HepG2 (cell line): ENCODE measurements around the gene AKAP8. TPM values are rescaled to one million over a fixed set of nuclear protein-coding genes. Genes with fewer than 3 reads are reported as not detected.
A peak's percentile ranks its signal among the peaks of the same experiment; 100 is the strongest.

Experiments used
- ATAC-seq: fragments of 200-7000 bp; cut with Tn5 transposase; 3 replicates; pipeline ENCODE4 v1.9.1; 2020; ENCODE audit warnings: mild to moderate bottlenecking, moderate library complexity
- BruUV-seq: library from RNA; stranded (reverse); fragments of 400-500 nt; replicated peaks from 2 replicates; lab custom pipeline; 2021; lab: Mats Ljungman, UMichigan
- CTCF ChIA-PET: fragments of 300-600 bp; formaldehyde crosslinking; extraction: SDS; loops from one replicate; lab custom pipeline; 2021; ENCODE audit warnings: low total read pairs, inconsistent platforms, low intra/inter-chr PET ratio; lab: Yijun Ruan, JAX
- POLR2A ChIA-PET: fragments of 350-600 bp; sonication (Branson Sonifier 250); formaldehyde crosslinking; loops from one replicate; lab custom pipeline; 2020; ENCODE audit warnings: antibody characterized with exemption, inconsistent platforms; lab: Yijun Ruan, JAX
- DNase-seq: peaks from one replicate; pipeline ENCODE4 v3.0.0-alpha.2; 2015; ENCODE audit warnings: low spot score
- FAIRE-seq: peaks from 3 replicates; lab custom pipeline; 2011; peaks lifted over from hg19 to GRCh38; lab: Jason Lieb, UNC
- H2AFZ ChIP-seq: one replicate; pipeline ENCODE4 v1.6.1; 2011; ENCODE audit warnings: low read length, inconsistent platforms
- H3K27ac ChIP-seq: fragments of 300-600 bp; 3 replicates; pipeline ENCODE4 v1.8.0; 2011; ENCODE audit warnings: mixed run types, mild to moderate bottlenecking, mixed read lengths, low read length, inconsistent platforms; ENCODE audit not compliant: insufficient read depth; ENCODE audit errors: extremely low read length
- H3K27me3 ChIP-seq, 2 experiments: fragments of 200-600 bp in 1 of 2; 2 replicates in 1 of 2; 3 replicates in 1 of 2; pipeline versions ENCODE4 v1.6.0 to v1.8.0; 2011; ENCODE audit warnings: low read length in 2 of 2, mild to moderate bottlenecking in 2 of 2, moderate library complexity in 2 of 2, inconsistent platforms in 1 of 2; ENCODE audit not compliant: insufficient read depth in 2 of 2, control insufficient read depth in 1 of 2
- H3K36me3 ChIP-seq, 2 experiments: fragments of 200-600 bp in 1 of 2; replicated peaks in 1 of 2; 2 replicates in 1 of 2; 3 replicates in 1 of 2; pipeline versions ENCODE4 v1.5.1 to v1.8.0; 2011; ENCODE audit warnings: low read length in 2 of 2, inconsistent platforms in 1 of 2; ENCODE audit not compliant: insufficient read depth in 2 of 2, control insufficient read depth in 1 of 2
- H3K4me1 ChIP-seq: 2 replicates; pipeline ENCODE4 v1.5.1; 2012; ENCODE audit warnings: low read length, inconsistent platforms; ENCODE audit not compliant: insufficient read depth
- H3K4me2 ChIP-seq: 2 replicates; pipeline ENCODE4 v1.6.0; 2011; ENCODE audit warnings: low read depth, low read length, inconsistent platforms
- H3K4me3 ChIP-seq, 3 experiments: fragments of 200-600 bp in 1 of 3; sonication (generic), shearing (Covaris generic) in 1 of 3; replicated peaks in 1 of 3; 2 replicates each; pipeline ENCODE4 v1.5.1; 2011 to 2016; ENCODE audit warnings: low read length in 3 of 3, inconsistent platforms in 2 of 3, low read depth in 2 of 3, mild to moderate bottlenecking in 2 of 3, control low read depth in 1 of 3, mixed read lengths in 1 of 3; ENCODE audit not compliant: insufficient read depth in 1 of 3
- H3K79me2 ChIP-seq: one replicate; pipeline ENCODE4 v1.6.1; 2011; ENCODE audit warnings: low read length, inconsistent platforms; ENCODE audit not compliant: insufficient read depth
- H3K9ac ChIP-seq: 2 replicates; pipeline ENCODE4 v1.6.0; 2011; ENCODE audit warnings: mild to moderate bottlenecking, low read depth, low read length, inconsistent platforms; ENCODE audit not compliant: insufficient read depth
- H3K9me3 ChIP-seq: 2 replicates; pipeline ENCODE4 v1.5.1; 2012; ENCODE audit warnings: mild to moderate bottlenecking, low read length
- H4K20me1 ChIP-seq: 2 replicates; pipeline ENCODE4 v1.6.0; 2011; ENCODE audit warnings: inconsistent platforms, mild to moderate bottlenecking, low read length, moderate library complexity; ENCODE audit not compliant: insufficient read depth
- HOXA3 ChIP-seq: sonication (generic); formaldehyde crosslinking; IDR thresholded peaks from 2 replicates; pipeline ENCODE4 v1.5.0; 2020; ENCODE audit warnings: missing genetic modification reagents
- NR2F1 ChIP-seq, 2 experiments: fragments of 450-650 bp in 1 of 2; formaldehyde crosslinking in 1 of 2; IDR thresholded peaks; 2 replicates each; pipeline versions ENCODE4 v1.5.0 to v1.6.1; 2016 to 2020; ENCODE audit warnings: mild to moderate bottlenecking in 1 of 2, missing compliant biosample characterization in 1 of 2, missing genetic modification reagents in 1 of 2, moderate library complexity in 1 of 2
- SOX13 ChIP-seq, 3 experiments: fragments of 450-650 bp in 1 of 3; sonication (generic) in 1 of 3; formaldehyde crosslinking in 1 of 3; IDR thresholded peaks in 2 of 3; conservative IDR thresholded peaks in 1 of 3; 2 replicates each; pipeline versions ENCODE4 v1.5.0 to v1.6.1; 2016 to 2020; ENCODE audit warnings: antibody characterized with exemption in 1 of 3, mild to moderate bottlenecking in 1 of 3, missing compliant biosample characterization in 1 of 3, missing genetic modification reagents in 1 of 3, moderate library complexity in 1 of 3
- SOX5 ChIP-seq: IDR thresholded peaks from 2 replicates; pipeline ENCODE4 v1.6.1; 2016; ENCODE audit warnings: borderline replicate concordance
- SP1 ChIP-seq, 2 experiments: fragments of 450-650 bp in 1 of 2; sonication (generic) in 1 of 2; formaldehyde crosslinking in 1 of 2; IDR thresholded peaks; 2 replicates each; pipeline versions ENCODE4 v1.4.0 to v1.6.1; 2016 to 2020; ENCODE audit warnings: missing genetic modification reagents in 1 of 2
- SSRP1 ChIP-seq: IDR thresholded peaks from 2 replicates; pipeline ENCODE4 v1.6.1; 2016; ENCODE audit warnings: control low read depth
- WIZ ChIP-seq: sonication (generic); formaldehyde crosslinking; IDR thresholded peaks from 2 replicates; pipeline ENCODE4 v1.5.1; 2020; ENCODE audit warnings: mild to moderate bottlenecking, missing genetic modification reagents
- ZNF205 ChIP-seq: IDR thresholded peaks from 2 replicates; pipeline ENCODE4 v1.6.1; 2018; ENCODE audit warnings: missing biosample characterization, missing genetic modification reagents
- WGBS: methylation state at CpG from one replicate; pipeline ENCODE4 v1.1.6; 2017; ENCODE audit warnings: low lambda C conversion rate; 5-methylcytosine and 5-hydroxymethylcytosine counted together
- in situ Hi-C: cut with HindIII; loops from 2 replicates; pipeline ENCODE4 v1.10.0; 2017; ENCODE audit warnings: low pct_unique_long_range_greater_than_20kb; ENCODE audit not compliant: extremely low pct_ligation_motif_present
- intact Hi-C: fragments of 100-400 bp; cut with micrococcal nuclease; formaldehyde crosslinking; loops from one replicate; pipeline ENCODE4 v1.10.0; 2022; ENCODE audit not compliant: unreplicated experiment
- polyA plus RNA-seq, 8 experiments: library from polyadenylated mRNA; depleted of rRNA in 3 of 8; stranded (reverse) in 7 of 8; unstranded in 1 of 8; fragments of >200 nt; fragmentation: Illumina TruSeq in 4 of 8; extraction: Trizol in 4 of 8; gene quantifications; 2 replicates each; pipeline versions ENCODE4 v1.2.1 to v1.2.3, GENCODE V29; 2011 to 2016; ENCODE audit warnings: low read depth in 4 of 8, missing spikeins in 1 of 8, mixed read lengths in 1 of 8; ENCODE audit not compliant: insufficient read depth in 1 of 8
- total RNA-seq, 5 experiments: library from RNA; depleted of rRNA; stranded (reverse); fragments of >200 nt; fragmentation: Illumina TruSeq; extraction: Trizol; gene quantifications; 2 replicates each; pipeline ENCODE4 v1.2.3, GENCODE V29; 2016; ENCODE audit warnings: low read depth in 1 of 5
- TF ChIP-seq, protein P1 (sequence below): sonication (generic); formaldehyde crosslinking; IDR thresholded peaks from 2 replicates; pipeline ENCODE4 v1.8.0; 2022; ENCODE audit warnings: low read depth, missing genetic modification reagents
- TF ChIP-seq, protein P2 (sequence below): sonication (generic); formaldehyde crosslinking; IDR thresholded peaks from 2 replicates; pipeline ENCODE4 v1.4.0; 2020; ENCODE audit warnings: missing genetic modification reagents
- TF ChIP-seq, protein P3 (sequence below): sonication (generic); formaldehyde crosslinking; IDR thresholded peaks from 2 replicates; pipeline ENCODE4 v1.5.0; 2020; ENCODE audit warnings: mild to moderate bottlenecking, missing genetic modification reagents, borderline replicate concordance

The AKAP8 gene
- total and polyA plus RNA-seq, 2 of the 13 experiments (the other 11 are each of a cell fraction or from before 2014, with no cell fraction given): 15.9 to 22.1 TPM

DNA sequence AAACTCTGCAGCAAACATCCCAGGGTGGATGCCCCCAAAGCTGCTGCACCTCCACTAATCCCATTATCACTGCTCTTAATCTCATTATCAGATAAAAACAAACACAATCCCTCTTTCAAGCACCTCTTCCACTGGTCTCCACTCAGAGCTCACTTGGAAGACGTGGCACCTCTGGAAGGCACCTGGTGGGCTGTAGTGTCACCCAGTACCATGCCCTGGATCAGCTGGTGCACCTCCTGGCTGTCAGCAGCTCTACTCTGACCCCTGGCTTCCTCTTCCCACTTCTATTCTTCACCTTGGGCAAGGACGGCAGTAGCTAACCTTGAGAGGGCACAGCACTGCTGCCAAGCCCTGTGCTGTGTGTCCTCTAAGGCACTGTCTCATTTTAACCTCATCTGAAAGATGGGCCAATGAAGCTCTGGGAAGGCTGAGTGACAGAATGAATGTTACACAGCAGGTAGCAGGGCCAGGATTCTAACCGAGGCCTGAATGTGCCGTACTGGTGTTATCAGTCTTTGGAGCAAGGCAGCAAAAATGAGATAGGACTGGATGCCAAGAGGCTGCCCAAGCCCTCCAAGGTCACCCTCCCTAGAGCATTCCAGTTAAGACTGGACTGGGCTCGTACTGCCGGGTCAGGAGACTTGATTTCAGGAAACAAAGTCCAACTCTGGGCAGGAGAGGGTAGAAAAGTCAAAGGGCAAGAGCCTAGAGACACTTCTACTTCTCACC lies 54.6 kb downstream of the AKAP8 start (continued):
- TF ChIP-seq, protein P1, sequence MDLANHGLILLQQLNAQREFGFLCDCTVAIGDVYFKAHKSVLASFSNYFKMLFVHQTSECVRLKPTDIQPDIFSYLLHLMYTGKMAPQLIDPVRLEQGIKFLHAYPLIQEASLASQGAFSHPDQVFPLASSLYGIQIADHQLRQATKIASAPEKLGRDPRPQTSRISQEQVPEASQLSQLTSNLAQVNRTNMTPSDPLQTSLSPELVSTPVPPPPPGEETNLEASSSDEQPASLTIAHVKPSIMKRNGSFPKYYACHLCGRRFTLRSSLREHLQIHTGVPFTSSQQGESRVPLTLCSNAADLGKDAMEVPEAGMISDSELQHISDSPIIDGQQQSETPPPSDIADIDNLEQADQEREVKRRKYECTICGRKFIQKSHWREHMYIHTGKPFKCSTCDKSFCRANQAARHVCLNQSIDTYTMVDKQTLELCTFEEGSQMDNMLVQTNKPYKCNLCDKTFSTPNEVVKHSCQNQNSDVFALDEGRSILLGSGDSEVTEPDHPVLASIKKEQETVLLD (CRISPR knock-in tag): no peak
- TF ChIP-seq SP1 (IDR thresholded peaks at IDR 0.05) (no peak), SP1 (CRISPR knock-in tag; IDR thresholded peaks at IDR 0.05) (no peak)

DNA sequence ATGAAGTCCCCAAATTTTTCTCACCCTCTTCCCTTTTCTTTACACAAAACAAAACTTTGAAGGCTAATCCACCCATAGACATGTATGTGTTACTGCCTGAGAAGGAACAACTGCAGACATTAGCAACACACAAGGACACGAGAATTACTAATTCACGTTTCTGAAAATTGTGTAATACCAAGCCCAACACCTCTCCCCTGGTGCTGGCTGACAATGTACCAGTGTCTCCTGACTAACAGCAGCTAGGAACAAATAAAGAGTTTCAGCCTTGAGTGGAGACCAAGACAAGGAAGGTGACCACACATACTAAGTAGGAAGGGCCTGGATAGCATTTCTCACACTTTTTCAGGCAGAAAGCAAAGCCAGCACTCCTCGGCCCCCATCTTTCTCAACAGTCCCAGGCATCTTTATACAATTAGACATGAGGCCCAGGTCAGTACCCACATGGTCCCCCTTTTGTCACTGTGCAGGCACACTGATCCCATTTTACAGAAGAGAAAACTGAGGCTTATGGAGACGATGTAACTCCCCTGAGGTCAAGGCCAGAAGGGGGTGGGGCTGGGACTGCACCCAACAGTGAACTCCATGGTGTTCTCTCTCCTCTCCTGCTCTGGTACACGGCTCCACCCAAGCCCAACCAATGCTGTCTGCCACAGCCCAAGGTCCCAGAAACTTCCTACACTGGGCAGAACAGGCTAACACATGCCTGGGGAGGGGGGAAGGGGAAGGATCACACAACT lies 55.9 kb downstream of the AKAP8 start:
- intact Hi-C loops (loop anchor here (5.0 to 10.0 kb wide), 2 partner anchors 54 to 59 kb away; partner anchors contain the start of gene AKAP8), in situ Hi-C loops (no loop called here)
- Histone ChIP-seq H3K9ac (no peak overlapping the region), H3K27ac (peak overlapping the region; percentile 40), H4K20me1 (peaks cover 91% of the 10 kb centered on the region), H3K4me2 (peak overlapping the region; percentile 43), H3K27me3 (no peaks in the 10 kb centered on the region), H2AFZ (no peak overlapping the region), H3K9me3 (no peaks in the 10 kb centered on the region), H3K36me3 (no peaks in the 10 kb centered on the region; a peak in 2 of 5 replicates), H3K79me2 (peaks cover 96% of the 10 kb centered on the region), H3K4me3 (no peak overlapping the region), H3K4me1 (peaks cover 92% of the 10 kb centered on the region)
- FAIRE-seq: peak; percentile 28
- BruUV-seq: no TSS peak
- CTCF ChIA-PET: no interaction called here
- ATAC-seq: peak; percentile 65
- POLR2A ChIA-PET: interaction anchor here (1.4 to 1.5 kb wide), 2 partner anchors 20 to 26 kb away, joined by 6 read pairs; no protein-coding TSS in a partner anchor
- peak; percentile 59 for DNase-seq
- 21% methylated on average over 5 of the region's 5 CpGs for WGBS
- TF ChIP-seq SOX13 (IDR thresholded peaks at IDR 0.05) (no peak), SOX13 (CRISPR knock-in tag; conservative IDR thresholded peaks at IDR 0.05 in 1 of 2, IDR thresholded peaks at IDR 0.05 in 1 of 2) (peak in 1 of 2 experiments; percentile 14; a peak in 1 of 4 replicates), NR2F1 (CRISPR knock-in tag; IDR thresholded peaks at IDR 0.05) (peak; percentile 48 to 78; a peak in 3 of 4 replicates), SSRP1 (CRISPR knock-in tag) (0 out of 2 replicates have a peak, but pooled peaks have one; percentile 23), WIZ (CRISPR knock-in tag) (no peak), HOXA3 (CRISPR knock-in tag) (0 out of 2 replicates have a peak, but pooled peaks have one; percentile 23), ZNF205 (CRISPR knock-in tag) (no peak), SOX5 (CRISPR knock-in tag) (peak; percentile 43; the same call in 1 of the 2 replicates)
- TF ChIP-seq, protein P2, sequence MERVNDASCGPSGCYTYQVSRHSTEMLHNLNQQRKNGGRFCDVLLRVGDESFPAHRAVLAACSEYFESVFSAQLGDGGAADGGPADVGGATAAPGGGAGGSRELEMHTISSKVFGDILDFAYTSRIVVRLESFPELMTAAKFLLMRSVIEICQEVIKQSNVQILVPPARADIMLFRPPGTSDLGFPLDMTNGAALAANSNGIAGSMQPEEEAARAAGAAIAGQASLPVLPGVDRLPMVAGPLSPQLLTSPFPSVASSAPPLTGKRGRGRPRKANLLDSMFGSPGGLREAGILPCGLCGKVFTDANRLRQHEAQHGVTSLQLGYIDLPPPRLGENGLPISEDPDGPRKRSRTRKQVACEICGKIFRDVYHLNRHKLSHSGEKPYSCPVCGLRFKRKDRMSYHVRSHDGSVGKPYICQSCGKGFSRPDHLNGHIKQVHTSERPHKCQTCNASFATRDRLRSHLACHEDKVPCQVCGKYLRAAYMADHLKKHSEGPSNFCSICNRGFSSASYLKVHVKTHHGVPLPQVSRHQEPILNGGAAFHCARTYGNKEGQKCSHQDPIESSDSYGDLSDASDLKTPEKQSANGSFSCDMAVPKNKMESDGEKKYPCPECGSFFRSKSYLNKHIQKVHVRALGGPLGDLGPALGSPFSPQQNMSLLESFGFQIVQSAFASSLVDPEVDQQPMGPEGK (CRISPR knock-in tag): peak; percentile 43; the same call in 1 of the 2 replicates
- TF ChIP-seq, protein P3, sequence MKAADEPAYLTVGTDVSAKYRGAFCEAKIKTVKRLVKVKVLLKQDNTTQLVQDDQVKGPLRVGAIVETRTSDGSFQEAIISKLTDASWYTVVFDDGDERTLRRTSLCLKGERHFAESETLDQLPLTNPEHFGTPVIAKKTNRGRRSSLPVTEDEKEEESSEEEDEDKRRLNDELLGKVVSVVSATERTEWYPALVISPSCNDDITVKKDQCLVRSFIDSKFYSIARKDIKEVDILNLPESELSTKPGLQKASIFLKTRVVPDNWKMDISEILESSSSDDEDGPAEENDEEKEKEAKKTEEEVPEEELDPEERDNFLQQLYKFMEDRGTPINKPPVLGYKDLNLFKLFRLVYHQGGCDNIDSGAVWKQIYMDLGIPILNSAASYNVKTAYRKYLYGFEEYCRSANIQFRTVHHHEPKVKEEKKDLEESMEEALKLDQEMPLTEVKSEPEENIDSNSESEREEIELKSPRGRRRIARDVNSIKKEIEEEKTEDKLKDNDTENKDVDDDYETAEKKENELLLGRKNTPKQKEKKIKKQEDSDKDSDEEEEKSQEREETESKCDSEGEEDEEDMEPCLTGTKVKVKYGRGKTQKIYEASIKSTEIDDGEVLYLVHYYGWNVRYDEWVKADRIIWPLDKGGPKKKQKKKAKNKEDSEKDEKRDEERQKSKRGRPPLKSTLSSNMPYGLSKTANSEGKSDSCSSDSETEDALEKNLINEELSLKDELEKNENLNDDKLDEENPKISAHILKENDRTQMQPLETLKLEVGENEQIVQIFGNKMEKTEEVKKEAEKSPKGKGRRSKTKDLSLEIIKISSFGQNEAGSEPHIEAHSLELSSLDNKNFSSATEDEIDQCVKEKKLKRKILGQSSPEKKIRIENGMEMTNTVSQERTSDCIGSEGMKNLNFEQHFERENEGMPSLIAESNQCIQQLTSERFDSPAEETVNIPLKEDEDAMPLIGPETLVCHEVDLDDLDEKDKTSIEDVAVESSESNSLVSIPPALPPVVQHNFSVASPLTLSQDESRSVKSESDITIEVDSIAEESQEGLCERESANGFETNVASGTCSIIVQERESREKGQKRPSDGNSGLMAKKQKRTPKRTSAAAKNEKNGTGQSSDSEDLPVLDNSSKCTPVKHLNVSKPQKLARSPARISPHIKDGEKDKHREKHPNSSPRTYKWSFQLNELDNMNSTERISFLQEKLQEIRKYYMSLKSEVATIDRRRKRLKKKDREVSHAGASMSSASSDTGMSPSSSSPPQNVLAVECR (CRISPR knock-in tag): peak; percentile 21; the same call in 1 of the 2 replicates
